Activated CD8-positive, alpha-beta T cell treated with anti-CD3 and anti-CD28 coated beads for 36 hours (primary cell): ENCODE data around the gene PIK3R3. TPM values are rescaled to one million over a fixed set of nuclear protein-coding genes. Genes with fewer than 3 reads are reported as not detected.

Experiments
- ATAC-seq: fragments of 200-7000 bp; cut with Tn5 transposase; one replicate; pipeline ENCODE4 v1.10.0; 2021; ENCODE audit warnings: mild to moderate bottlenecking, moderate library complexity
- CTCF ChIA-PET: fragments of 350-600 bp; sonication (Branson Sonifier 250); formaldehyde crosslinking; loops from one replicate; lab custom pipeline; 2021; ENCODE audit warnings: antibody characterized with exemption; lab: Charles Lee
- POLR2A ChIA-PET: fragments of 350-600 bp; sonication (Branson Sonifier 250); formaldehyde crosslinking; loops from one replicate; lab custom pipeline; 2021; ENCODE audit warnings: antibody characterized with exemption; lab: Charles Lee
- DNase-seq: peaks from one replicate; pipeline ENCODE4 v3.0.0-alpha.2; 2020
- H3K27ac Mint-ChIP-seq: one replicate; pipeline ENCODE4 v1.8.0; 2021; ENCODE audit warnings: mild to moderate bottlenecking, mixed read lengths
- H3K27me3 Mint-ChIP-seq: one replicate; pipeline ENCODE4 v1.8.0; 2021; ENCODE audit warnings: mixed read lengths
- H3K36me3 Mint-ChIP-seq: one replicate; pipeline ENCODE4 v1.8.0; 2021; ENCODE audit warnings: low read depth, mixed read lengths
- H3K4me1 Mint-ChIP-seq: one replicate; pipeline ENCODE4 v1.8.0; 2021; ENCODE audit warnings: low read depth, mixed read lengths
- H3K4me3 Mint-ChIP-seq: one replicate; pipeline ENCODE4 v1.8.0; 2021; ENCODE audit warnings: mild to moderate bottlenecking, moderate library complexity, mixed read lengths
- H3K9me3 Mint-ChIP-seq: one replicate; pipeline ENCODE4 v1.8.0; 2021; ENCODE audit warnings: mixed read lengths
- CTCF ChIP-seq: fragments of 200-600 bp; IDR thresholded peaks from one replicate; pipeline ENCODE4 v1.8.0; 2022; ENCODE audit warnings: antibody characterized with exemption, mild to moderate bottlenecking
- intact Hi-C: fragments of 100-400 bp; cut with micrococcal nuclease; formaldehyde crosslinking; loops from one replicate; pipeline ENCODE4 v1.10.0; 2022
- total RNA-seq, 2 experiments: library from RNA; stranded (reverse); gene quantifications; one replicate each; pipeline ENCODE4 v1.2.3, GENCODE V29; 2021

Gene PIK3R3
- total RNA-seq, 2 experiments from 2014 or later = 1.3 to 1.4 TPM

- Mint-ChIP-seq H3K27ac (no peak overlapping the region), H3K36me3 (no peaks in the 10 kb centered on the region), H3K27me3 (no peaks in the 10 kb centered on the region), H3K4me3 (no peak overlapping the region), H3K4me1 (no peaks in the 10 kb centered on the region), H3K9me3 (no peaks in the 10 kb centered on the region)
- ATAC-seq (no peak), DNase-seq (no peak)
- TF ChIP-seq CTCF = no peak
- POLR2A ChIA-PET = no interaction called here
- intact Hi-C loops = no loop called here
- CTCF ChIA-PET = interaction anchor here (0.9 kb wide), 1 partner anchor 58 kb away, joined by 4 read pairs; no protein-coding TSS in a partner anchor
These were observed 15.9 kb upstream of the PIK3R3 start for GRCh38 chr1:46148318-46148717.

GRCh38 chr1:46137916-46138315 lies 5.5 kb upstream of the PIK3R3 start:
- Mint-ChIP-seq H3K4me3 (no peak overlapping the region), H3K27ac (no peak overlapping the region), H3K27me3 (peaks cover 20% of the 10 kb centered on the region), H3K4me1 (peaks cover 11% of the 10 kb centered on the region), H3K36me3 (no peaks in the 10 kb centered on the region), H3K9me3 (no peaks in the 10 kb centered on the region)
- ATAC-seq (no peak), DNase-seq (no peak)
- ChIA-PET POLR2A (no interaction called here), CTCF (interaction anchor here (1.3 to 1.4 kb wide), 2 partner anchors 14 to 86 kb away, joined by 4 to 5 read pairs; no protein-coding TSS in a partner anchor)
- intact Hi-C loops = no loop called here
- TF ChIP-seq CTCF = no peak

GRCh38 chr1:46136711-46137110 lies 4.3 kb upstream of the PIK3R3 start:
- Mint-ChIP-seq H3K4me3 (no peak overlapping the region), H3K9me3 (no peaks in the 10 kb centered on the region), H3K36me3 (peaks cover 2% of the 10 kb centered on the region), H3K4me1 (peaks cover 18% of the 10 kb centered on the region), H3K27ac (no peak overlapping the region), H3K27me3 (peaks cover 27% of the 10 kb centered on the region)
- ChIA-PET CTCF (no interaction called here), POLR2A (no interaction called here)
- intact Hi-C loops = no loop called here
- ATAC-seq = no peak
- no peak for DNase-seq
- TF ChIP-seq CTCF = no peak

- peaks cover 41% of the 10 kb centered on the region for H3K27me3 Mint-ChIP-seq
These were observed 2.4 kb upstream of the PIK3R3 start for GRCh38 chr1:46134660-46135331.

More at GRCh38 chr1:46134660-46135331, 2.4 kb upstream of the PIK3R3 start:
- Mint-ChIP-seq H3K27ac (no peak overlapping the region), H3K4me1 (peaks cover 27% of the 10 kb centered on the region), H3K9me3 (no peaks in the 10 kb centered on the region), H3K4me3 (no peak overlapping the region), H3K36me3 (peaks cover 2% of the 10 kb centered on the region)
- ATAC-seq (no peak), DNase-seq (peak; percentile 10)
- POLR2A ChIA-PET = no interaction called here
- TF ChIP-seq CTCF = no peak
- intact Hi-C loops = no loop called here
- CTCF ChIA-PET = interaction anchor here (0.9 to 1.4 kb wide), 3 partner anchors 47 to 110 kb away, joined by 3 to 5 read pairs (median 3); no protein-coding TSS in a partner anchor
